CD1c-positive myeloid dendritic cell (primary cell): Measurements from ENCODE around the gene CCT3.
A peak's percentile ranks its signal among the peaks of the same experiment; 100 is the strongest.
"Not testable (repeated sequence)": the region's sequence is repeated elsewhere in the genome, so short reads cannot be mapped to it uniquely, and the experiment has no call there.

ENCODE experiments used
- DNase-seq: peaks from one replicate; pipeline ENCODE4 v3.0.0-alpha.2; 2016; ENCODE audit errors: extremely low spot score

Gene CCT3

GRCh38 chr1:156336242-156336641 is 1.9 kb downstream of the CCT3 start:
- no peak for DNase-seq

- not testable (repeated sequence) for DNase-seq
Measured at GRCh38 chr1:156323179-156323578, 14.9 kb downstream of the CCT3 start.

- DNase-seq: no peak
Measured at GRCh38 chr1:156320560-156320959, 17.5 kb downstream of the CCT3 start.

- DNase-seq: peak; percentile 51
Measured at GRCh38 chr1:156319664-156320063, 18.4 kb downstream of the CCT3 start.

- DNase-seq: no peak
Measured at GRCh38 chr1:156316909-156317308, 21.2 kb downstream of the CCT3 start.

GRCh38 chr1:156310962-156311361 is 27.1 kb downstream of the CCT3 start:
- DNase-seq: no peak

- DNase-seq: no peak
Measured at GRCh38 chr1:156308078-156308477, 30.0 kb downstream of the CCT3 start.

GRCh38 chr1:156305215-156305614 is 32.9 kb downstream of the CCT3 start:
- DNase-seq: no peak

DNA sequence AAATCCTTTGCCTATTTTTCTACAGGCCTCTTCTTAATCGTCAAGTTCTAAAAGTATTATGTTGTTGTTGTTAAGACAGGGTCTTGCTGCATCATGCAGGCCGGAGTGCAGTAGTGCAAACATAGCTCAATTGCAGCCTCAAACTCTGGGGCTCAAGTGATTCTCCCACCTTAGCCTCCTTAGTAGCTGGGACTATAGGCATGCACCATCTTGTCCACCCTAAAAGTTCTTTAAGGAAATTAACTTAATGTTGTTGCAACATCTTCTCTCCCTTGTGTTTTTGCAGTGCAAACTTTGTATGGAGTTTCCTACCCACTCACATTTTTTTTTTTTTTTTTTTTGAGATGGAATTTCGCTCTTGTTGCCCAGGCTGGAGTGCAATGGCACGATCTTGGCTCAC is 34.9 kb downstream of the CCT3 start:
- no peak for DNase-seq

DNA sequence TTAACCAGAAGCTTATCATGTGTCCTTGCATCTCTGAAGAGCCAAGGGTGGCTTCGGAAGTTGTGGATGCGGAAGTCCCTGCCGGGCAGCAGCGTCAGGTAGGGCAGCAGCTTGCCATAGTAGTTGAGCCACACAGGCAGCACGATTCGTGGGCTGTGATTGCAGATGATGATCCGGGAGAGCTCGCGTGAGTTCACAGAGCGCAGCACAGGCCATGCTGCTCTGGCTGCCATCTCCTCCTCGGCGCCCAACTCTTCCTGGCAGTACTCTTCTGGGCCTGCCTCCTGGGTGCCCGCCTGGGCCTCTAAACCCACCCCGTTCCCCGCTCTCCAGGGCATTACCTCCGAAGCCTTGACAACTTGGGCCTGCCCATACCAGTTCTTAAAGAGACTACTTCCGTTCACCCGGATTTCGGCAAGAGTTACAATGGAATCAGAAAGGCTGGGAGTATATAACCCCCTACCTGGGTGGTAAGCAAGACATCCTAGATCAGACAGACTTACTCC is 39.2 kb downstream of the CCT3 start, which contains the start of gene VHLL:
Gene VHLL, minus strand, starts transcription at position 456 of the 506 bp plus-strand sequence. Its CDS starts 118 bp downstream, at position 338.
- DNase-seq: no peak

DNA sequence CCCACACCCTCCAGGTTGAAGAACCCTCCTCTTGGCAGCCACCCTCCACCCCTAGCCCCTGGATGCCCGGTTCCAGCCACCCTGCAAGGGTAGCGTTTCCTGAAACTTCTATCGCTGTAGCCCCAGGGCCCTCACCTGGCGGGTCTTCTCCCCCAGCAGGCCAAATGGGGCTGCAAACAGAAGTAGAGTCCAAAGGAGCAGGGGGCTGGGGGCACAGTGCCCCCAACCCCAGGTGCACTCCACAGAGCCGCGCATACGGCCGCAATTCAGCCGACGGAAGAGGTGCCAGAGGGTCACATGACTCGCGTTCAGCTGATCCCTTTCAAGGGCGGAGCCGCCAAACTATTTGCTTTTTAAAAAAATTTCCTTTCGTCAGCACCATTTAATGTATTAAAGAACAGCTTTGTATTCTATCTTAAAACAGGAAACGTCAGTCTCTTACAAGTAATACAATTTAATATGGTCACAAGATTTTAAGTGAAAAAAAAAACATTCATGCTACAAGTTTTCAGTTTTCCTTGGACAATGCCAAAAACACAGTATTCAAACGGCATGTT is 42.6 kb downstream of the CCT3 start, which contains the start of gene GLMP:
Gene GLMP, minus strand, starts transcription at position 289 of the 557 bp plus-strand sequence. Its CDS starts 34 bp downstream, at position 255.
- DNase-seq: peak; percentile 62

- no peak for DNase-seq
Measured at GRCh38 chr1:156293895-156294294, 44.2 kb downstream of the CCT3 start.

DNA sequence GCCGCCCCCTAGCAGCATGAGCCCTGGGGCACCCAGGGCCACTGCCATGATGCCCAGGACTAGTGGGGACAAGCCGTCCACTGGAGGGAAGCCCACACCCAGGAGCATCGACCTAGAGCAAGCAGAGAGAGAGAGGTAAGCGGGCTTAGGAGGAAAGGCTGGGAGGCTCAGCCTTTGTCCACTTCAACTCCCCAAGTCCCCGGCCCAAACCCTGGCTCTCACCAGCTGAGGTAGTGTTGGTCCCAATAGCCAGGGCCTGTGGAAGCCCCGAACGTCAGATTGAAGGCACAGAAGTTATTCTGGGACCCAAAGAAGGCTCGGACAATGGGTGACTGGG is 45.0 kb downstream of the CCT3 start:
- no peak for DNase-seq

GRCh38 chr1:156291226-156292061 is 46.6 kb downstream of the CCT3 start:
- DNase-seq: peak; percentile 67

DNA sequence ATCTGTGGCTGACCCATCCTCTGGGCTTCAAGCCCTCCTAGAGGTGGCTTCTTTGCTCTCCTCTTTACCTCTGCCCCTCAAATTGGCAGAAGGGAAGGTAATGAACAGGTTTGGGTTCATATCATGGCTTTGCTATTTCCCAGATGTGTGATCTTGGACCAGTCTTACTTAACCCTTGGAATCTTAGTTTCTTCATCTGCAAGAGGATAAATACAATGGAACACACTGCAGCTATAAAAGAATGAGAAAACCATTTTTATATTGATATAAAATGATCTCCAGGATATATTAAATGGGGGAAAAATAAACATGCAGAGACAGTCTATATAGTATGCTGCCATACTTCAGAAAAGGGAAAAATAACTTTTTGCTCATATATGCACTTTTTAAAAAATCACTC is 48.2 kb downstream of the CCT3 start:
- DNase-seq: no peak

GRCh38 chr1:156286061-156286460 is 52.0 kb downstream of the CCT3 start:
- no peak for DNase-seq

DNA sequence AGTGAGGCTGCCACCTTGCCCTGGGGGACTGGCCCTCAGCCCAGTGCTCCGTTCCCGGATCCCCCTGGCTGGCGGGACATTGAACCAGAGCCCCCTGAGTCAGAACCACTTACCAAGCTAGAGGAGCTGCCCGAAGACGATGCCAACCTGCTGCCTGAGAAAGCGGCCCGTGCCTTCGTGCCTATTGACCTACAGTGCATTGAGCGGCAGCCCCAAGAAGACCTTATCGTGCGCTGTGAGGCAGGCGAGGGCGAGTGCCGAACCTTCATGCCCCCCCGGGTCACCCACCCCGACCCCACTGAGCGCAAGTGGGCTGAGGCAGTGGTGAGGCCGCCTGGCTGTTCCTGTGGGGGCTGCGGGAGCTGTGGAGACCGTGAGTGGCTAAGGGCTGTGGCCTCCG is 52.7 kb downstream of the CCT3 start:
- no peak for DNase-seq

DNA sequence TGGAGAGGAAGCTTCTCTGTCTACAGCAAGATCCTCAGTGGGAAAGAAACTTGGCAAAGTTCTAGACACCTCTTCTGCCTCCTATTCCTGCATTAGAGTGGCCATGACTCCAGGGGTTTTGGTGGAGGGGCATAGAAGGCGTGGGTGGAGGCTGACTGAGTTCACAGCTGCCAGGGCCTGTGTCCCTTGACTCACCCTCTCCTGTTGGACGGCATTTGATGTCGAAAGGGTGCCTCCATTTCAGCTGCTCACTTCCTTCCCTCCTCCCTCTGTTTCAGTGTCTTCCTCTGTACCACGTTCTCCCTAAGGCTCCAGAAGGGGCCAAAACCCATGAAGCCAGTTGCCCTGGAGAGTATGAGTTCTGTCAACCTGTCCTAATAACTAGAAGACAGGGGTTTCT is 53.3 kb downstream of the CCT3 start:
- peak; percentile 22 for DNase-seq

- DNase-seq: no peak
Measured at GRCh38 chr1:156284112-156284511, 54.0 kb downstream of the CCT3 start, which contains the start of gene TMEM79. Gene TMEM79, plus strand, starts transcription at chr1:156284325. Its CDS starts 902 bp downstream, at chr1:156285227.

DNA sequence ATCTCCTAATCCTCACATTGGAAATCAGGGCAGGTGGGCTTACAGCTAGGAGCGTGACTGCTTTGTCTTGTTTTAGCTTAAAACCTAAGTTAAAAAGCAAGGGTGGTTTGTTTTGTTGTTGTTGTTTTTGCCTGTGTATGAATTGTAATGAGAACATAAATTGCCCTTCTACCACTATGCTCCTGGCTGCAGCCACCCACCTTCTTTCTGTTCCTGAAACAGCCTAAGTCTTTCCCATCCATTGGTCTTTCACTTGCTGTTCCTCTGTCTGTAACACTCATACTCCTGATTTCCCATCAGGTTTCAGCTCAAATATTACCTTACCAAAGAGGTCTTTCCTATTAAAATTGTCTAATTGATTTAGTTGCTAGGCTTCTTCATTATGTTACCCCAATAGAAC is 54.6 kb downstream of the CCT3 start:
- peak; percentile 69 for DNase-seq

- DNase-seq: peak; percentile 99
Measured at GRCh38 chr1:156282479-156283222, 55.4 kb downstream of the CCT3 start, which contains the start of gene SMG5. Gene SMG5, minus strand, starts transcription at chr1:156282825. Its CDS starts 145 bp downstream, at chr1:156282680.
